ENCODE results near the gene TRIM68.

DNA sequence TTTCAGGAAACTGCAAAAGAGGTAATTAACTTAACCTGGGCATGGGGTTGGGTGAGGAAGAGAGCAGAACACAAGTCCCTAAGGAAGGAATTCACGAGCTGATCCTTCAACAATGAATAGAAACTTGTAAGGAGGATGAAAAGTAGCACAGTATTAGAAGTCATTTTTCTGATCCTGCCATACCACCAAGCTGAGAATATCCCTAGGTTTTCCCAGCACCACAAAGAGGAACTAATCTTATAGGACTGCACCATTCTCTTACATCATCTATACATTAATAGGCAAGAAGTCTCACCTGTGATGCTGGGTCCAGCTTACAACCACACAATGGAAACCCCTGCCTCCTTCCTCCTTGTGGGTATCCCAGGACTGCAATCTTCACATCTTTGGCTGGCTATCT lies 14.3 kb downstream of the TRIM68 start, which contains the start of gene OR52I1:
- TF ChIP-seq REST (IDR thresholded peaks at IDR 0.05; ENCODE audit: insufficient read depth in 1 of 2, low read depth in 2 of 2, low read length in 2 of 2) (no peak), FOXP2 (optimal IDR thresholded peaks at IDR 0.05; ENCODE audit: borderline replicate concordance, extremely low read depth, extremely low read length, insufficient read depth) (no peak), SIN3A (IDR thresholded peaks at IDR 0.05; ENCODE audit: borderline replicate concordance, insufficient read depth, low read length) (no peak), POLR2AphosphoS5 (IDR thresholded peaks at IDR 0.05; ENCODE audit: low read depth, low read length) (no peak), TAF1 (IDR thresholded peaks at IDR 0.05; ENCODE audit: borderline replicate concordance, insufficient read depth, low read length) (no peak)
